Measurements from ENCODE around the gene EDIL3. TPM values are rescaled to one million over a fixed set of nuclear protein-coding genes. Genes with fewer than 3 reads are reported as not detected.

Gene EDIL3
- total and polyA plus RNA-seq, 2 experiments from 2014 or later = 18.2 to 42.4 TPM

GRCh38 chr5:83925321-83925954 is 459.2 kb downstream of the EDIL3 start:
- 62% methylated on average over 4 of the region's 4 CpGs for WGBS (ENCODE audit: low lambda C conversion rate, missing lambda C conversion rate)
- no peaks in the 10 kb centered on the region for H3K9me2 ChIP-seq (replicated peaks; ENCODE audit: insufficient read depth)
- H3K27ac ChIP-seq = no peak overlapping the region

GRCh38 chr5:83924891-83925290 is 459.8 kb downstream of the EDIL3 start:
- Histone ChIP-seq H3K36me3 (replicated peaks; ENCODE audit: insufficient read depth, low read depth) (no peaks in the 10 kb centered on the region), H3K4me3 (no peak overlapping the region), H2AFZ (no peak overlapping the region), H3K4me2 (no peak overlapping the region), H3K27me3 (no peaks in the 10 kb centered on the region), H3K9me3 (ENCODE audit: low read depth) (no peaks in the 10 kb centered on the region), H3K79me2 (no peaks in the 10 kb centered on the region), H3K4me1 (ENCODE audit: insufficient read depth) (peaks cover 13% of the 10 kb centered on the region), H3K27ac (no peak overlapping the region), H4K20me1 (ENCODE audit: insufficient read depth, poor library complexity, severe bottlenecking) (no peaks in the 10 kb centered on the region), H3K9me2 (replicated peaks; ENCODE audit: insufficient read depth) (no peaks in the 10 kb centered on the region)
- no peak for DNase-seq (ENCODE audit: low spot score)
- WGBS (ENCODE audit: low lambda C conversion rate, missing lambda C conversion rate) = 89% methylated on average over 3 of the region's 3 CpGs
- no peak for TF ChIP-seq EZH2phosphoT487 (IDR thresholded peaks at IDR 0.05; ENCODE audit: low read depth, severe bottlenecking, unreplicated experiment)
- TF ChIP-seq CTCF (IDR thresholded peaks at IDR 0.05; ENCODE audit: poor library complexity) = no peak
- TF ChIP-seq EZH2 (IDR thresholded peaks at IDR 0.05; ENCODE audit: borderline replicate concordance) = no peak

More at GRCh38 chr5:83925321-83925954, 459.2 kb downstream of the EDIL3 start:
- Histone ChIP-seq H3K79me2 (no peaks in the 10 kb centered on the region), H3K4me3 (no peak overlapping the region), H2AFZ (peak overlapping the region; percentile 20), H4K20me1 (ENCODE audit: insufficient read depth, poor library complexity, severe bottlenecking) (no peaks in the 10 kb centered on the region), H3K36me3 (replicated peaks; ENCODE audit: insufficient read depth, low read depth) (no peaks in the 10 kb centered on the region), H3K9me3 (ENCODE audit: low read depth) (no peaks in the 10 kb centered on the region), H3K4me2 (peak overlapping the region; percentile 31), H3K27me3 (no peaks in the 10 kb centered on the region), H3K4me1 (ENCODE audit: insufficient read depth) (peaks cover 13% of the 10 kb centered on the region)
- DNase-seq (ENCODE audit: low spot score) = no peak
- TF ChIP-seq CTCF (IDR thresholded peaks at IDR 0.05; ENCODE audit: poor library complexity) (no peak), EZH2phosphoT487 (IDR thresholded peaks at IDR 0.05; ENCODE audit: low read depth, severe bottlenecking, unreplicated experiment) (no peak), EZH2 (IDR thresholded peaks at IDR 0.05; ENCODE audit: borderline replicate concordance) (no peak)

- H3K36me3 ChIP-seq (replicated peaks; ENCODE audit: insufficient read depth, low read depth) = no peaks in the 10 kb centered on the region
- H3K9me3 ChIP-seq (ENCODE audit: low read depth) = no peaks in the 10 kb centered on the region
- no peak overlapping the region for H3K27ac ChIP-seq
- H3K79me2 ChIP-seq = no peaks in the 10 kb centered on the region
- TF ChIP-seq EZH2 (IDR thresholded peaks at IDR 0.05; ENCODE audit: borderline replicate concordance) = no peak
- no peak overlapping the region for H3K4me3 ChIP-seq
- no peaks in the 10 kb centered on the region for H3K27me3 ChIP-seq
- no peak overlapping the region for H2AFZ ChIP-seq
- 50% methylated on average over 1 of the region's 1 CpG for WGBS (ENCODE audit: low lambda C conversion rate, missing lambda C conversion rate)
- H3K4me1 ChIP-seq (ENCODE audit: insufficient read depth) = peaks cover 13% of the 10 kb centered on the region
- no peak overlapping the region for H3K4me2 ChIP-seq
- DNase-seq (ENCODE audit: low spot score) = no peak
- H4K20me1 ChIP-seq (ENCODE audit: insufficient read depth, poor library complexity, severe bottlenecking) = no peaks in the 10 kb centered on the region
- no peaks in the 10 kb centered on the region for H3K9me2 ChIP-seq (replicated peaks; ENCODE audit: insufficient read depth)
Observed at GRCh38 chr5:83924171-83924570, 460.5 kb downstream of the EDIL3 start.

GRCh38 chr5:83922699-83923098 is 462.0 kb downstream of the EDIL3 start:
- no peak overlapping the region for H3K4me2 ChIP-seq
- no peaks in the 10 kb centered on the region for H3K27me3 ChIP-seq
- no peaks in the 10 kb centered on the region for H3K9me2 ChIP-seq (replicated peaks; ENCODE audit: insufficient read depth)
- H3K79me2 ChIP-seq = no peaks in the 10 kb centered on the region
- H4K20me1 ChIP-seq (ENCODE audit: insufficient read depth, poor library complexity, severe bottlenecking) = no peaks in the 10 kb centered on the region
- H3K36me3 ChIP-seq (replicated peaks; ENCODE audit: insufficient read depth, low read depth) = no peaks in the 10 kb centered on the region
- 95% methylated on average over 4 of the region's 4 CpGs for WGBS (ENCODE audit: low lambda C conversion rate, missing lambda C conversion rate)
- TF ChIP-seq EZH2phosphoT487 (IDR thresholded peaks at IDR 0.05; ENCODE audit: low read depth, severe bottlenecking, unreplicated experiment) = no peak
- no peak for TF ChIP-seq EZH2 (IDR thresholded peaks at IDR 0.05; ENCODE audit: borderline replicate concordance)
- no peak for TF ChIP-seq CTCF (IDR thresholded peaks at IDR 0.05; ENCODE audit: poor library complexity)
- no peak overlapping the region for H3K4me3 ChIP-seq
- peaks cover 17% of the 10 kb centered on the region for H3K4me1 ChIP-seq (ENCODE audit: insufficient read depth)
- H3K27ac ChIP-seq = no peak overlapping the region
- H3K9me3 ChIP-seq (ENCODE audit: low read depth) = no peaks in the 10 kb centered on the region
- H2AFZ ChIP-seq = no peak overlapping the region
- DNase-seq (ENCODE audit: low spot score) = no peak

Data from hepatocyte (in vitro differentiated cells).